SK-N-SH (cell line): ENCODE measurements around the gene CREB5.

Experiments
- ELF1 ChIP-seq: IDR thresholded peaks from 2 replicates; pipeline ENCODE4 v1.4.0; 2012
- GABPA ChIP-seq: IDR thresholded peaks from 2 replicates; pipeline ENCODE4 v1.4.0; 2012; ENCODE audit warnings: low read depth, mild to moderate bottlenecking
- RAD21 ChIP-seq: IDR thresholded peaks from 2 replicates; pipeline ENCODE4 v1.6.1; 2012; ENCODE audit warnings: mild to moderate bottlenecking, low read length
- SMC3 ChIP-seq: IDR thresholded peaks from 2 replicates; pipeline ENCODE4 v1.6.1; 2012; ENCODE audit warnings: low read depth, low read length, improper control_type of control experiment
- TF ChIP-seq, protein P1 (sequence below): fragments of 200-600 bp; sonication (generic); IDR thresholded peaks from 2 replicates; pipeline ENCODE4 v1.6.1; 2017; ENCODE audit warnings: antibody characterized with exemption, mild to moderate bottlenecking, moderate library complexity
- TF ChIP-seq, protein P2 (sequence below): IDR thresholded peaks from 2 replicates; pipeline ENCODE4 v1.4.0; 2012; ENCODE audit warnings: low read depth

DNA sequence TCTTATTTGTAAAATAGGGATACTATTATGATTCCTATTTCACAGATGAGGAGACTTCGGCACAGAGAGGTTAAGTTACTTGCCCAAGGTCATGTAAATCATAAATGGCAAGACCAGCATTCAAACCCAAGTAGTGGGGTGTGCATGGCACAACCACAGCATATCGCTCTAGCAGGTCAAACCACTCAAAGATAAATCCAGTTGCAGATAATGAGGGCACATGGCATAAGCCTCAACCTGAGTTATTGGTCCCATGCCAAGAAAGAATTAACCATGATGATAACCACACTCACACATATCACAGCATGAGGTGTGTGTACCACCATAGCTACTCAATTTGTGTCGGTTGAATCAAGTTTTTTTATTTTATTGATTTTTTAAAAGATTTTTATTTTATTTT, 180.5 kb downstream of the CREB5 start:
- TF ChIP-seq, protein P1, sequence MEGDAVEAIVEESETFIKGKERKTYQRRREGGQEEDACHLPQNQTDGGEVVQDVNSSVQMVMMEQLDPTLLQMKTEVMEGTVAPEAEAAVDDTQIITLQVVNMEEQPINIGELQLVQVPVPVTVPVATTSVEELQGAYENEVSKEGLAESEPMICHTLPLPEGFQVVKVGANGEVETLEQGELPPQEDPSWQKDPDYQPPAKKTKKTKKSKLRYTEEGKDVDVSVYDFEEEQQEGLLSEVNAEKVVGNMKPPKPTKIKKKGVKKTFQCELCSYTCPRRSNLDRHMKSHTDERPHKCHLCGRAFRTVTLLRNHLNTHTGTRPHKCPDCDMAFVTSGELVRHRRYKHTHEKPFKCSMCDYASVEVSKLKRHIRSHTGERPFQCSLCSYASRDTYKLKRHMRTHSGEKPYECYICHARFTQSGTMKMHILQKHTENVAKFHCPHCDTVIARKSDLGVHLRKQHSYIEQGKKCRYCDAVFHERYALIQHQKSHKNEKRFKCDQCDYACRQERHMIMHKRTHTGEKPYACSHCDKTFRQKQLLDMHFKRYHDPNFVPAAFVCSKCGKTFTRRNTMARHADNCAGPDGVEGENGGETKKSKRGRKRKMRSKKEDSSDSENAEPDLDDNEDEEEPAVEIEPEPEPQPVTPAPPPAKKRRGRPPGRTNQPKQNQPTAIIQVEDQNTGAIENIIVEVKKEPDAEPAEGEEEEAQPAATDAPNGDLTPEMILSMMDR: no peak
- TF ChIP-seq GABPA (no peak), ELF1 (no peak), RAD21 (no peak), SMC3 (no peak)
- TF ChIP-seq, protein P2, sequence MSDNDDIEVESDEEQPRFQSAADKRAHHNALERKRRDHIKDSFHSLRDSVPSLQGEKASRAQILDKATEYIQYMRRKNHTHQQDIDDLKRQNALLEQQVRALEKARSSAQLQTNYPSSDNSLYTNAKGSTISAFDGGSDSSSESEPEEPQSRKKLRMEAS: no peak
